Psoas muscle (tissue), 8 donors: Measurements from ENCODE around the gene HVCN1. TPM values are rescaled to one million over a fixed set of nuclear protein-coding genes. Genes with fewer than 3 reads are reported as not detected.
"Not testable (repeated sequence)": the region's sequence is repeated elsewhere in the genome, so short reads cannot be mapped to it uniquely, and the experiment has no call there.

ENCODE experiments used
- ATAC-seq, 4 donors: fragments of 200-7000 bp; cut with Tn5 transposase; one replicate each; pipeline ENCODE4 v1.9.1; 2020; ENCODE audit warnings: moderate library complexity in 3 of 4, mild to moderate bottlenecking in 2 of 4
- DNase-seq, 2 donors: peaks; one replicate each; pipeline ENCODE4 v3.0.0-alpha.2; 2020
- H3K27ac ChIP-seq: fragments of 200-600 bp; one replicate; pipeline ENCODE4 v1.8.0; 2022
- H3K27me3 ChIP-seq, 3 donors: fragments of 200-600 bp in 1 of 3; one replicate each; pipeline versions ENCODE4 v1.6.1 to v1.8.0; 2013 to 2022; ENCODE audit warnings: low read length in 2 of 3, mild to moderate bottlenecking in 2 of 3, moderate library complexity in 1 of 3; ENCODE audit not compliant: insufficient read depth in 3 of 3
- H3K36me3 ChIP-seq, 2 donors: fragments of 200-600 bp in 1 of 2; one replicate each; pipeline versions ENCODE4 v1.6.1 to v1.8.0; 2013 to 2022; ENCODE audit warnings: low read depth in 1 of 2, mild to moderate bottlenecking in 1 of 2, moderate library complexity in 1 of 2; ENCODE audit not compliant: insufficient read depth in 1 of 2
- H3K4me1 ChIP-seq: fragments of 200-600 bp; one replicate; pipeline ENCODE4 v1.8.0; 2022
- H3K4me3 ChIP-seq: fragments of 200-600 bp; one replicate; pipeline ENCODE4 v1.8.0; 2022; ENCODE audit warnings: mild to moderate bottlenecking
- H3K9me3 ChIP-seq: fragments of 200-600 bp; one replicate; pipeline ENCODE4 v1.8.0; 2022
- WGBS, 3 donors: extraction: QIAGEN DNeasy Blood & Tissue Kit; methylation state at CpG; one replicate each; pipeline versions ENCODE4 v1.1.6 to v1.1.7; 2013; 5-methylcytosine and 5-hydroxymethylcytosine counted together
- intact Hi-C, 2 donors: fragments of 100-400 bp; cut with DNase I; formaldehyde crosslinking; loops; one replicate each; pipeline versions ENCODE4 v1.11.0 to v1.14.2; 2022
- polyA plus RNA-seq, 3 donors: library from polyadenylated mRNA; stranded (reverse); fragments of 200-250 nt; gene quantifications; one replicate each; pipeline ENCODE4 v1.2.3, GENCODE V29; 2013
- total RNA-seq, 4 donors: library from RNA; stranded (reverse); fragmentation: NEBNext Ultra II Directional in 2 of 4; extraction: Animal tissue kit (Norgen Biotek cat#: 25700) in 2 of 4; gene quantifications; one replicate each; pipeline versions ENCODE4 v1.2.1 to v1.2.4, GENCODE V29; 2021 to 2023
- TF ChIP-seq, protein P1 (sequence below): fragments of 200-600 bp; IDR thresholded peaks from one replicate; pipeline ENCODE4 v1.8.0; 2022; ENCODE audit warnings: antibody characterized with exemption
- donor health status: healthy with polysubstance abuse.
- donor health status: DM: no; HTN: no; CAD: no; lungs with moderate emphysema.
- donor health status: Bipolar disorder and iron deficiency.
- donor health status: healthy.
- donor health status: DM: yes; HTN: yes; CAD: no.
- donor health status: DM: no; HTN: no; CAD: no.
- donor health status: DM: no; HTN: no; CAD: no.
- donor health status: DM: yes; HTN: yes; CAD: no.

HVCN1 gene
- total and polyA plus RNA-seq, 7 donors: 1.4 to 8.9 (median 3.1) TPM

DNA sequence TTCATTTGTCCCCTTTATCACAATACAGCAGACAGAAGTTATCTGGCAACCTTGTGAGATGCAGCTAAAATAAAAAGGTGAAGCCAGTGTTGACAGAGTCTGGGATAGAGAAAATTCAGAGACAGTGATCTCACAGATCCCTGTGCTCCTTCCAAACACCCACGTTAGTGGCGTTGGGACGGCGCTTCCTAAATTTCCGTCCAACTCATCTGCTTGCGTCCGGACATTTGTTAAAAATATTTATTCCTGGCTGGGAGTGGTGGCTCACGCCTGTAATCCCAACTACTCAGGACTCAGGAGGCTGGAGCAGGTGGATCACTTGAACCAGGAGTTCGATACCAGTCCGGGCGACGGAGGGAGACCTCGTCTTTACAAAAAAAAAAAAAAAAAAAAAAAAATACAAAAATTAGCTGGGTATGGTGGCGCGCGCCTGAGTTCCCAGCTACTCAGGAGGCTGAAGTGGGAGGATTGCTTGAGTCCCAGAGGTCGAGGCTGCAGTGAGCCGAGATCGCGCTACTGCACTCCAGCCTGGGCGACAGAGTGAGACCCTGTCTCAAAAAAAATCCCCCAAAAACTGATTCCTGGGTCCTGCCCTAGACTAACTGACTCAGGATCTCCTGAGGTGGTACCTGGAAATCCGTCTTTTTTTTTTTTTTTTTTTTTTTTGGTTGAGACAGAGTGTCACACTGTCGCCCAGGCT lies 75.7 kb downstream of the HVCN1 start:
- Histone ChIP-seq H3K4me1 (peaks cover 7% of the 10 kb centered on the region), H3K27me3 (no peaks in the 10 kb centered on the region), H3K36me3 (peaks cover 0 to 8% of the 10 kb centered on the region in 2 donors), H3K9me3 (no peaks in the 10 kb centered on the region), H3K27ac (peak overlapping the region; percentile 56), H3K4me3 (peak overlapping the region; percentile 80)
- ATAC-seq (peak in 2 of 4 donors; percentile 1 to 2), DNase-seq (peak in 1 of 2 donors; percentile 32)
- intact Hi-C loops: loop anchor here in 1 of 2 donors (5.0 kb wide), 1 partner anchor 79 kb away; no protein-coding TSS in a partner anchor
- TF ChIP-seq, protein P1, sequence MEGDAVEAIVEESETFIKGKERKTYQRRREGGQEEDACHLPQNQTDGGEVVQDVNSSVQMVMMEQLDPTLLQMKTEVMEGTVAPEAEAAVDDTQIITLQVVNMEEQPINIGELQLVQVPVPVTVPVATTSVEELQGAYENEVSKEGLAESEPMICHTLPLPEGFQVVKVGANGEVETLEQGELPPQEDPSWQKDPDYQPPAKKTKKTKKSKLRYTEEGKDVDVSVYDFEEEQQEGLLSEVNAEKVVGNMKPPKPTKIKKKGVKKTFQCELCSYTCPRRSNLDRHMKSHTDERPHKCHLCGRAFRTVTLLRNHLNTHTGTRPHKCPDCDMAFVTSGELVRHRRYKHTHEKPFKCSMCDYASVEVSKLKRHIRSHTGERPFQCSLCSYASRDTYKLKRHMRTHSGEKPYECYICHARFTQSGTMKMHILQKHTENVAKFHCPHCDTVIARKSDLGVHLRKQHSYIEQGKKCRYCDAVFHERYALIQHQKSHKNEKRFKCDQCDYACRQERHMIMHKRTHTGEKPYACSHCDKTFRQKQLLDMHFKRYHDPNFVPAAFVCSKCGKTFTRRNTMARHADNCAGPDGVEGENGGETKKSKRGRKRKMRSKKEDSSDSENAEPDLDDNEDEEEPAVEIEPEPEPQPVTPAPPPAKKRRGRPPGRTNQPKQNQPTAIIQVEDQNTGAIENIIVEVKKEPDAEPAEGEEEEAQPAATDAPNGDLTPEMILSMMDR: no peak
- WGBS, 3 donors: 69 to 73% (median 72%) methylated on average over 22 to 23 of the region's 23 CpGs

DNA sequence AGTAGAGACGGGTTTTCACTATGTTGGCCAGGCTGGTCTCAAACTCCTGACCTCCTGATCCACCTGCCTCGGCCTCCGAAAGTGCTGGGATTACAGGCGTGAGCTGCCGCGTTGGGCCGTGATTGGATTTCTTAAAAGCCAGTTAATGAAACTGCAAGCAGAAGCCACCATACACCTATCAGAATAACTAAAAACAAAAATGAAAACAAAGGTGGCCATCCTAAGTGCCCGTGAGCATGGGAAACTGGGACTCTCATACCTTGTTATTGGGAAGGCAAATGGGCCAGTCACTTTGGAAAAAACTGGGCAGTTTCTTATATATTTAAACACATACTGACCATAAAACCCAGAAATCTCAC lies 82.7 kb downstream of the HVCN1 start:
- no peak for DNase-seq
- intact Hi-C loops: no loop called here
- no peak overlapping the region for H3K4me3 ChIP-seq
- WGBS, 3 donors: 90 to 96% (median 92%) methylated on average over 8 of the region's 8 CpGs
- no peak for ATAC-seq
- H3K4me1 ChIP-seq: no peaks in the 10 kb centered on the region
- no peaks in the 10 kb centered on the region for H3K27me3 ChIP-seq
- no peaks in the 10 kb centered on the region for H3K9me3 ChIP-seq
- peak overlapping the region; percentile 38 for H3K27ac ChIP-seq
- TF ChIP-seq, protein P1: no peak
- no peaks in the 10 kb centered on the region for H3K36me3 ChIP-seq

DNA sequence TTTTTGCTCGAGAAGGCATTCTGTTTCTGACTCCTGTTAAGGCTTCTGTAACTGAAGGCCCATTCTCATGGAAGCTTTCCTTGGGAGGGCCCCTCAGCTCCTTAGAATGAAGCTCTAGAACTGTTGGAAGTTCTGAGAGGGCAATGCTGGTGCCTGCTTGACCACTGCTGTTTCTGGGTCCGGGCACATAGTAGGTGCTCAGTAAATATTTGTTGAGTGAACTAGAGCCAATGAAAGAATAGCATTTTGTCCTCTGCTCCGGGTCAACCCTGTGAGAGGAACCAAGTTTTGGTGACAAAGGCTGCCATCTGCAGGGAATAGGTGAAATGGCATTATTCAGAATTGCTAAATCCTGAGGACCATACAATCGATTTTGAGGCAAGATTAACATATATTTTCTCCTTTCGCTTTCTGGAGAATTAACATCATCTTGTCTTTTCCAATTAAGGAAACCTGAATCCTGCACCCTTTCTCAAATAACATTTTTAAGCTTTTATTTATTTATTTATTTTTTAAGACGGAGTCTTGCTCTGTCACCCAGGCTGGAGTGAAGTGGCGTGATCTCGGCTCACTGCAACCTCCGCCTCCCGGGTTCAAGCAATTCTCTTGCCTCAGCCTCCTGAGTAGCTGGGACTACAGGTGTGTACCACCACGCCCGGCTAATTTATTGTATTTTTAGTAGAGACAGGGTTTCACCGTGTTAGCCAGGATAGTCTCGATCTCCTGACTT lies 86.7 kb downstream of the HVCN1 start:
- not testable (repeated sequence) for H3K4me3 ChIP-seq, H3K36me3 ChIP-seq, H3K27ac ChIP-seq, H3K4me1 ChIP-seq, DNase-seq, H3K27me3 ChIP-seq, H3K9me3 ChIP-seq
- peak; percentile 74 to 87 (median 79) for ATAC-seq
- TF ChIP-seq, protein P1: peak; percentile 76
- intact Hi-C loops: loop anchor here (5.0 kb wide), 1 partner anchor 150 kb away; the partner anchor contains the start of gene ARPC3 (in 2 of the 2)
- 53 to 59% (median 57%) methylated on average over 14 of the region's 14 CpGs for WGBS, 3 donors

DNA sequence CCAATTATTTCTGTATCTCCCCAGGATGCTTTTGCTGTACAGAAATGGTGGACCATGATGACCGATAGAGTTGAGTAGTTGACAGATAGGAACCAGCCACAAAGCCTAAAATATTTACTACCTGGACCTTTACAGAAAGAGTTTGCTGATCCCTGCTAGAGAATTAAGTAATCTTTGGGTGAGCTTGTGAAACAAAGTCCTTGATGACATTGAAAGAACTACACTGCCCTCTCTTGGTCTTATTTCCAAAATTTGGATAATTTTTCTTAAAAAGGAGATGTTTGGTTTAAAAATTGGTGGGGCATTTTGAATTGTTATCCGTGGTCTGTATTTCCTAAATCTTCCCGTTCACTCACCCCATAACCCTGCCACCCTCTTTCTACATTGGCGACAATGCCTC lies 88.7 kb downstream of the HVCN1 start:
- Histone ChIP-seq H3K4me1 (no peaks in the 10 kb centered on the region), H3K27me3 (no peaks in the 10 kb centered on the region), H3K27ac (no peak overlapping the region), H3K4me3 (no peak overlapping the region), H3K36me3 (no peaks in the 10 kb centered on the region), H3K9me3 (no peaks in the 10 kb centered on the region)
- intact Hi-C loops: loop anchor here (1.0 to 5.0 kb wide), 3 partner anchors 88 to 148 kb away; partner anchors contain the start of gene ARPC3 (in 2 of the 2)
- peak; percentile 46 to 77 (median 63) for ATAC-seq
- TF ChIP-seq, protein P1: peak; percentile 46
- no peak for DNase-seq
- 51 to 61% (median 52%) methylated on average over 4 of the region's 4 CpGs for WGBS, 3 donors
